ENCODE measurements around the gene DNAH7.

DNA sequence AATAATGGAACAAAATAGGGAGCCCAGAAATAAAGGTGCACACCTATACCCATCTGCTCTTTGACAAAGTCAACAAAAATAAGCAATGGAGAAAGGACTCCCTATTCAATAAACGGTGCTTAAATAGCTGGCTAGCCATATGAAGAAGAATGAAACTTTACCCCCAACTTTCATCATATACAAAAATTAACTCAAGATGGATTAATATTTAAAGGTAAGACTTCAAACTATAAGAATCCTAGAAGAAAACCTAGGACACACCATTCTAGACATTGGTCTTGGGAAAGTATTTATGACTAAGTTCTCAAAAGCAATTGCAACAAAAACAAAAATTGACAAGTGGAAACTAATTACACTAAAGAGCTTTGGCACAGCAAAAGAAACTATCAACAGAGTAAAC is 139.1 kb downstream of the DNAH7 start:
- TF ChIP-seq, protein P1, sequence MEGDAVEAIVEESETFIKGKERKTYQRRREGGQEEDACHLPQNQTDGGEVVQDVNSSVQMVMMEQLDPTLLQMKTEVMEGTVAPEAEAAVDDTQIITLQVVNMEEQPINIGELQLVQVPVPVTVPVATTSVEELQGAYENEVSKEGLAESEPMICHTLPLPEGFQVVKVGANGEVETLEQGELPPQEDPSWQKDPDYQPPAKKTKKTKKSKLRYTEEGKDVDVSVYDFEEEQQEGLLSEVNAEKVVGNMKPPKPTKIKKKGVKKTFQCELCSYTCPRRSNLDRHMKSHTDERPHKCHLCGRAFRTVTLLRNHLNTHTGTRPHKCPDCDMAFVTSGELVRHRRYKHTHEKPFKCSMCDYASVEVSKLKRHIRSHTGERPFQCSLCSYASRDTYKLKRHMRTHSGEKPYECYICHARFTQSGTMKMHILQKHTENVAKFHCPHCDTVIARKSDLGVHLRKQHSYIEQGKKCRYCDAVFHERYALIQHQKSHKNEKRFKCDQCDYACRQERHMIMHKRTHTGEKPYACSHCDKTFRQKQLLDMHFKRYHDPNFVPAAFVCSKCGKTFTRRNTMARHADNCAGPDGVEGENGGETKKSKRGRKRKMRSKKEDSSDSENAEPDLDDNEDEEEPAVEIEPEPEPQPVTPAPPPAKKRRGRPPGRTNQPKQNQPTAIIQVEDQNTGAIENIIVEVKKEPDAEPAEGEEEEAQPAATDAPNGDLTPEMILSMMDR (IDR thresholded peaks at IDR 0.05): no peak
- no peak for TF ChIP-seq POLR2A (IDR thresholded peaks at IDR 0.05)
- no peak for TF ChIP-seq EP300 (IDR thresholded peaks at IDR 0.05)

Data from tibial nerve (tissue), 4 donors.